ENCODE results near the gene ZNF157. TPM values are rescaled to one million over a fixed set of nuclear protein-coding genes. Genes with fewer than 3 reads are reported as not detected.
"Not testable (repeated sequence)": the region's sequence is repeated elsewhere in the genome, so short reads cannot be mapped to it uniquely, and the experiment has no call there.

ZNF157 gene
- total RNA-seq, 1 experiment from 2014 or later, result 0.81 TPM

DNA sequence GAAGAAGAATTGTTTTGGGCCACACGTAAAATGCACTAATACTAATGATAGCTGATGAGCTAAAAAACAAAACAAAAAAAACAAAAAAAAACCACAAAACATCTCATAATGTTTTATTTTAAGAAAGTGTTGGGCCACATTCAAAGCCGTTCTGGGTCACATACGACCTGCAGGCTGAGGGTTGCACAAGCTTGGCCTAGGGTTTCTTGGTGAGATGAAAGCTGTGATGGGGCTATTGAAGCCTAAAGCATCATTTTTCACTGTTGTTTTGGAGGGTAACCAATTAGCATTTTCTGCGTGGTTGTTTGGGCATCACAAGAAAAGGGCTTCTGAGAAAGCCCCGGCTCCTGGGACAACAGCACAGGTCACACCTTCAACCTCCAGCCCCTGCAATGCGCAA is 42.5 kb upstream of the ZNF157 start:
- H3K14ac ChIP-seq (ENCODE audit: insufficient read depth, low read length), result no peak overlapping the region; the same call in 1 of the 2 replicates
- peaks cover 0 to 2% (median 0%) of the 10 kb centered on the region in 3 experiments; a peak in 2 of 7 replicates for H3K36me3 Mint-ChIP-seq (ENCODE audit: insufficient read depth in 1 of 3, low read depth in 3 of 3)

DNA sequence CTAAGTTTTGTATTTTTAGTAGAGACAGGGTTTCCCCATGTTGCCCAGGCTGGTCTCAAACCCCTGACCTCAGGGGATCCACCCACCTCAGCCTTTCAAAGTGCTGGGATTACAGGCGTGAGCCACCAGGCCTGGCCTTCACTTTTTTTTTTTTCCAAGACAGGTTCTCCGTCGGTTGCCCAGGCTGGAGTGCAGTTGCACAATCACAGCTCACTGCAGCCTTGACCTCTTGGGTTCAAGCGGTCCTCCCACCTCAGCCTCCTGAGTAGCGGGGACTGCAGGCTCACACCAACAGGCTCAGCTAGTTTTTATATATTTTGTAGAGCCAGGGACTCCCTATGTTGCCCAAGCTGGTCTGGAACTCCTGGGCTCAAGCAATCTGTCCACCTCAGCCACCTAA is 37.6 kb upstream of the ZNF157 start:
- H3K9me3 Mint-ChIP-seq, result peaks cover 24 to 45% of the 10 kb centered on the region in 2 experiments
- not testable (repeated sequence) for H3K27me3 Mint-ChIP-seq (ENCODE audit: low read depth); H3K4me3 Mint-ChIP-seq; H3K56ac ChIP-seq (ENCODE audit: insufficient read length, low read depth, low read length); H3K9ac ChIP-seq (ENCODE audit: extremely low read depth, insufficient read length, low read length); H3K4me1 Mint-ChIP-seq; H2BK120ac ChIP-seq (ENCODE audit: low read depth, low read length, poor library complexity, severe bottlenecking); H3K36me3 Mint-ChIP-seq (ENCODE audit: insufficient read depth in 1 of 3, low read depth in 3 of 3); H4K91ac ChIP-seq (ENCODE audit: insufficient read length, low read depth, low read length); H2BK5ac ChIP-seq (ENCODE audit: insufficient read length, low read length); H3K18ac ChIP-seq (ENCODE audit: insufficient read length, low read depth, low read length); H3K27ac Mint-ChIP-seq; H2BK15ac ChIP-seq (ENCODE audit: low read depth, low read length); H3K9me3 ChIP-seq (ENCODE audit: control insufficient read depth, low read depth, low read length); H3K79me1 ChIP-seq (ENCODE audit: insufficient read depth, low read depth, low read length, poor library complexity, severe bottlenecking); H3K23me2 ChIP-seq (ENCODE audit: insufficient read length, low read depth, low read length, poor library complexity, severe bottlenecking); H3K4me1 ChIP-seq (ENCODE audit: insufficient read depth, low read length); H3K23ac ChIP-seq (ENCODE audit: insufficient read length, low read depth, low read length); H3K4ac ChIP-seq (ENCODE audit: low read depth, low read length); H4K5ac ChIP-seq (ENCODE audit: insufficient read length, low read depth, low read length); H2AK5ac ChIP-seq (ENCODE audit: insufficient read length, low read length); H4K20me1 ChIP-seq (ENCODE audit: control insufficient read depth, insufficient read depth, insufficient read length); H2AFZ ChIP-seq (ENCODE audit: low read length); H3K14ac ChIP-seq (ENCODE audit: insufficient read depth, low read length); H3K27ac ChIP-seq (ENCODE audit: insufficient read length, low read depth, low read length); H3K27me3 ChIP-seq (ENCODE audit: insufficient read depth, low read length); H2BK12ac ChIP-seq (ENCODE audit: insufficient read length, low read depth, low read length); H3K79me2 ChIP-seq (ENCODE audit: insufficient read depth, low read length); H3T11ph ChIP-seq (ENCODE audit: low read length); H3K4me2 ChIP-seq (ENCODE audit: insufficient read depth, insufficient read length, low read length); DNase-seq; H2BK20ac ChIP-seq (ENCODE audit: low read depth, low read length, poor library complexity, severe bottlenecking); H4K8ac ChIP-seq (replicated peaks; ENCODE audit: insufficient read length, low read depth, low read length)
- no CpG with 5 or more reads among the region's 5 CpGs for WGBS (ENCODE audit: extremely low coverage, insufficient read length, low lambda C conversion rate)

More for the DNA sequence above, 42.5 kb upstream of the ZNF157 start:
- H2AFZ ChIP-seq (ENCODE audit: low read length), result no peak overlapping the region
- H3K23ac ChIP-seq (ENCODE audit: insufficient read length, low read depth, low read length), result no peak overlapping the region
- H3K23me2 ChIP-seq (ENCODE audit: insufficient read length, low read depth, low read length, poor library complexity, severe bottlenecking), result no peaks in the 10 kb centered on the region
- H4K20me1 ChIP-seq (ENCODE audit: control insufficient read depth, insufficient read depth, insufficient read length), result no peaks in the 10 kb centered on the region
- no peak overlapping the region for H3T11ph ChIP-seq (ENCODE audit: low read length)
- H2BK120ac ChIP-seq (ENCODE audit: low read depth, low read length, poor library complexity, severe bottlenecking), result no peak overlapping the region
- H3K27me3 ChIP-seq (ENCODE audit: insufficient read depth, low read length), result no peaks in the 10 kb centered on the region
- Mint-ChIP-seq H3K9me3 (peaks cover 20 to 42% of the 10 kb centered on the region in 2 experiments), H3K27me3 (ENCODE audit: low read depth) (peaks cover 2% of the 10 kb centered on the region; the same call in 1 of the 2 replicates), H3K4me3 (no peak overlapping the region; a peak in 1 of 5 replicates), H3K27ac (no peak overlapping the region), H3K4me1 (0 out of 4 replicates have a peak, but pooled peaks cover 2% of the 10 kb centered on the region in 2 experiments)
- no peaks in the 10 kb centered on the region for H3K79me1 ChIP-seq (ENCODE audit: insufficient read depth, low read depth, low read length, poor library complexity, severe bottlenecking)
- no peak overlapping the region for H3K56ac ChIP-seq (ENCODE audit: insufficient read length, low read depth, low read length)
- H3K4me1 ChIP-seq (ENCODE audit: insufficient read depth, low read length), result no peaks in the 10 kb centered on the region
- WGBS (ENCODE audit: extremely low coverage, insufficient read length, low lambda C conversion rate), result no CpG with 5 or more reads among the region's 6 CpGs
- H3K9ac ChIP-seq (ENCODE audit: extremely low read depth, insufficient read length, low read length), result no peak overlapping the region
- TF ChIP-seq, protein P1, sequence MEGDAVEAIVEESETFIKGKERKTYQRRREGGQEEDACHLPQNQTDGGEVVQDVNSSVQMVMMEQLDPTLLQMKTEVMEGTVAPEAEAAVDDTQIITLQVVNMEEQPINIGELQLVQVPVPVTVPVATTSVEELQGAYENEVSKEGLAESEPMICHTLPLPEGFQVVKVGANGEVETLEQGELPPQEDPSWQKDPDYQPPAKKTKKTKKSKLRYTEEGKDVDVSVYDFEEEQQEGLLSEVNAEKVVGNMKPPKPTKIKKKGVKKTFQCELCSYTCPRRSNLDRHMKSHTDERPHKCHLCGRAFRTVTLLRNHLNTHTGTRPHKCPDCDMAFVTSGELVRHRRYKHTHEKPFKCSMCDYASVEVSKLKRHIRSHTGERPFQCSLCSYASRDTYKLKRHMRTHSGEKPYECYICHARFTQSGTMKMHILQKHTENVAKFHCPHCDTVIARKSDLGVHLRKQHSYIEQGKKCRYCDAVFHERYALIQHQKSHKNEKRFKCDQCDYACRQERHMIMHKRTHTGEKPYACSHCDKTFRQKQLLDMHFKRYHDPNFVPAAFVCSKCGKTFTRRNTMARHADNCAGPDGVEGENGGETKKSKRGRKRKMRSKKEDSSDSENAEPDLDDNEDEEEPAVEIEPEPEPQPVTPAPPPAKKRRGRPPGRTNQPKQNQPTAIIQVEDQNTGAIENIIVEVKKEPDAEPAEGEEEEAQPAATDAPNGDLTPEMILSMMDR (conservative IDR thresholded peaks at IDR 0.05), result no peak
- no peak overlapping the region for H3K27ac ChIP-seq (ENCODE audit: insufficient read length, low read depth, low read length)
- H2BK15ac ChIP-seq (ENCODE audit: low read depth, low read length), result no peak overlapping the region
- no peaks in the 10 kb centered on the region for H3K79me2 ChIP-seq (ENCODE audit: insufficient read depth, low read length)
- no peak overlapping the region for H2BK20ac ChIP-seq (ENCODE audit: low read depth, low read length, poor library complexity, severe bottlenecking)
- no peak overlapping the region for H4K8ac ChIP-seq (replicated peaks; ENCODE audit: insufficient read length, low read depth, low read length)
- no peak overlapping the region for H3K18ac ChIP-seq (ENCODE audit: insufficient read length, low read depth, low read length)
- H2BK5ac ChIP-seq (ENCODE audit: insufficient read length, low read length), result no peak overlapping the region
- no peak overlapping the region for H2BK12ac ChIP-seq (ENCODE audit: insufficient read length, low read depth, low read length)
- H3K4ac ChIP-seq (ENCODE audit: low read depth, low read length), result no peak overlapping the region
- H3K4me2 ChIP-seq (ENCODE audit: insufficient read depth, insufficient read length, low read length), result no peak overlapping the region
- no peak overlapping the region for H2AK5ac ChIP-seq (ENCODE audit: insufficient read length, low read length)
- no peak overlapping the region for H4K91ac ChIP-seq (ENCODE audit: insufficient read length, low read depth, low read length)
- H4K5ac ChIP-seq (ENCODE audit: insufficient read length, low read depth, low read length), result no peak overlapping the region
- no peak for DNase-seq
- no peaks in the 10 kb centered on the region for H3K9me3 ChIP-seq (ENCODE audit: control insufficient read depth, low read depth, low read length)
